CD4-positive, alpha-beta T cell treated with Interleukin-21 for 1 hour (primary cell): ENCODE data around the gene PTPRD.

Experiments used
- DNase-seq: peaks from one replicate; pipeline ENCODE4 v3.0.0-alpha.2; 2020

Gene PTPRD

DNA sequence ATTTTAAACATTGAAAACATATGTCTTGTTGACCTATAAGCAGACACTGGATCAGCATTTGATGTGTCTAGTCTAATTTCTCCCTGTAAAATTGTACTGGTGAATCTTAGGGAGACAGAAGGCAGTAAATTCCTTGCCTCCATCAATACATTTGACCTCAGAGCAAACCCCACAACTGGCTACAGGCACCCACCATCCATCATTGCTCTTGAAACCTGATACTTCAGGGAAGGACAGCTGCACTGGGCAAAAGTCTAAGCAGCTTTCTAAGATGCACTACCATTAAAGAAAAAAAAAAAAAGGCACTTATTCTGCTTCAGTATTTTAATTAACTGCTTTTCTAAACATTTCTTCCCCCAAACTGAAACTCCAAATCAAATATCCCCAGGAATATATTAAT, 1761.9 kb downstream of the PTPRD start:
- DNase-seq: no peak

DNA sequence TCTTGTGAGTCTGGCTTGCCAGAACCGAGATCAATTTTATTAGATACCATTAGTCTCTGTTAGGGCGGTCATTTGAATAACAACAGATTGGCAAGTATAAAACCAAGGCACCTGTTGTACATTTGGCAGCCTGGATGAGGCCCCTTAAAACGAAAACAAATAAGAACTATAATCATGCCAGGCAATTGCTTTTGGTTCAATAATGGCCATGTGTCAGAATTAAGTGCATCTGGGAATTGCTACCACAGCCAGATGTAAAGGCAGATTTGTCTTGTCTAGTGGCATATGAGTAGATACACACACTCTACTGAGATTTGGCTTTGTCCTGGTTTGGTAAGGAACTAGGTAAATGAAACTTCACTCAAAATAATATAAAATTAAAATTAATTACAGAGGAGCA, 1767.0 kb downstream of the PTPRD start:
- DNase-seq: no peak

DNA sequence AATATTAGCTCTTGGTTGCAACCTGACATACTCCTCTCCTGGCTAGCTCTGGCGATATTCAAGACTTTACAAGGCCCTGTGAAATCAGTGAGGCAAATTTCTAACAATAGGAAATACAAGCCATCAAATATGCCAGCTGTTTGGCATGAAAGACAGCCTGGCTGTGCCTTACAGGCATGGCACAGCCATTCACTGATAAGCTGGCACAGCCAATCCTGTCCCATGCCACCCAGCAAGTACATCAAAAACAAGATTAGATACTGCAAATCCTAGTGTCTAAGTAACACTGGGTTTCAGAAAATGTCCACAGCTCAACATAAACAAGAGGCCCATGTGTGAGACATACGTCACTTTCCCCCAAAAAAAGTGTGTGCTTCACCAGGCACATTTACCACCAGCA, 1767.4 kb downstream of the PTPRD start:
- no peak for DNase-seq

DNA sequence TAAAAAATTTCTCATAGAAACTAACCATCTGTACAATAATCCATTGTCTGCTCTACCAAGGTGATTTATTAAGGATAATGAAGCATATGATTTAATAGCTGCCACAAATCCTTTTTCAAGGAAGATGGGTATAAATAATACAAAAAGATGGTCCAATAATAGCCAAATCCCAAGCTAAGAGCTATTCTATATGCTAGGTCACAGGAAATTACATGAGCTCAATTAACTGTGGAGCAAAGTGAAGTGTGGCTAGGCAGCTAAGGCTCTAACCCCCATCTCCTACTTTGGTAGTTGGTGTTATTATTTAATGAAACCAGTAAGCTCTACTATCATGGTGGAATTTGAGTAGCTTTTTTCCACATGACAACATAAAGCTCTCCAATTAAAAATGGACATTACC, 1768.3 kb downstream of the PTPRD start:
- DNase-seq: no peak

- no peak for DNase-seq
Measured at GRCh38 chr9:8842402-8843193, 1770.2 kb downstream of the PTPRD start.

DNA sequence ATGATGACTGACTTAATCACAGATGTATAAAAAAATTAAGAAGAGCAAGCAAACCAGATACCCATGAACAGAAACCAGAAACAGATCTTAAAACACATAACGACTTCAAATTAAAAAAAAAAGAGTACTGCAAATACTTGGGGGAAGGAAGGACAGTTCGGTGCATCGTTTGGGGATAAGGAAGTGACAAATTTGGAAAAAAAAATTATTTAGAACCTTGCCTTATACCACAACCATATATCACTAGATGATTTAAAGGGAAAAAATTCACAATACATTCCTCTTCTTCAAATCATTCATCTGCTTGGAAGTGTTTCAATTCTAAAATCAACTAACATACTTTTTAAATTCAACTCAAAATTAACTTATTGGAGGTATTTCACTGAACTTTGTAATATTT, 1774.7 kb downstream of the PTPRD start:
- no peak for DNase-seq

DNA sequence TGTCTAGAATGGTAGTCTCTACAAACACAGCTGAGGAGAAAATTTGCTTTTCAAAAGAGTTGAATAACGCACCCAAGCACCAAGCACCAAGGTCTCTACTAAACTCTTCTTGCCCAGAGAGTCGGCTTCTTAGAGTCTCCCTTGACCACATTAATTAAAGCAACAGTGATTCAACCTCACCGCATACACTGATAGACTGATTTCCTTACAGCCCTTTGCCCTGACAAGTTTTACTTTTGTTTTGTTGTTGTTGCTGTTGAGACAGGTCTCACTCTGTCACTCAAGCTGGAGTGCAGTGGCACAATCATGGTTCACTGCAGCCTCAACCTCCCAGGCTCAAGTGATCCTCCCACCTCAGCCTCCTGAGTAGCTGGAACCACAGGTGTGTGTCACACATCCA, 1777.5 kb downstream of the PTPRD start:
- DNase-seq: no peak

- no peak for DNase-seq
Measured at GRCh38 chr9:8832955-8833354, 1779.8 kb downstream of the PTPRD start.

GRCh38 chr9:8832386-8832785, 1780.4 kb downstream of the PTPRD start:
- DNase-seq: no peak

DNA sequence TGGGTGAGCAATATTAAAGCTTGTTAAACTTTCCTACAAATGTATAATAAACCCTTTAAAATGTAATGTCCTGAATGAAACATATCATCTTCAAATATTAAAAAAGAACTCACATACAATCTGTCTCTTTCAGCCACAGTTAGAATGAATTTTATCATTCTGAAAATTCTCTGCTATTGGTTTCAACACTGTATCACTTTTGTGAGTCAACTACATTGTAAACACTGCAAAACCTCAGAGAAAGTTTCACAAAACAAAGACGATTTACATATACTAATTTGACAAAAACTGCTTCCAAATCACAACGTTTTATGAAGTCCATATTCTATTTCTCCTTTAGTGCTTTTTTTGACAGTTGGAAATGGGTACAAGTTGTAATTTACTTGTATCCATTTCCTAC, 1781.2 kb downstream of the PTPRD start:
- no peak for DNase-seq

DNA sequence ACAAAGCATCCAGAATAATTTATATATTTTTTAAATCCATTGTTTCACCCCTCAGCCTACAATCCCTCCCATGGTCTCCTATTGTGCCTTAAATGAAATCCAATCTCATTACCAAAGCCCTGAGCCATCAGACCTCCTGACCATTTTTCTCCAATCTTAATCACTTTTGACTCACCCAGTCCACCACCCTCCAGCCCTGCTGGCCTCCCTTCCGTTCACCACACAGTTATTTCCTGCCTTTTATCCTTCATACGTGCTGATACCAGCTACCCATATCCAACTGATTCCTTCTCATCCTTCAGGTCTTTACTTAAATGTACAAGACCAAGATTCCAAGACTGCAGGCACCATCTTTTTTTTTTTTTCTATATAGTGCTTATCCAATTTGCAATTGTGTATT, 1786.5 kb downstream of the PTPRD start:
- DNase-seq: no peak

DNA sequence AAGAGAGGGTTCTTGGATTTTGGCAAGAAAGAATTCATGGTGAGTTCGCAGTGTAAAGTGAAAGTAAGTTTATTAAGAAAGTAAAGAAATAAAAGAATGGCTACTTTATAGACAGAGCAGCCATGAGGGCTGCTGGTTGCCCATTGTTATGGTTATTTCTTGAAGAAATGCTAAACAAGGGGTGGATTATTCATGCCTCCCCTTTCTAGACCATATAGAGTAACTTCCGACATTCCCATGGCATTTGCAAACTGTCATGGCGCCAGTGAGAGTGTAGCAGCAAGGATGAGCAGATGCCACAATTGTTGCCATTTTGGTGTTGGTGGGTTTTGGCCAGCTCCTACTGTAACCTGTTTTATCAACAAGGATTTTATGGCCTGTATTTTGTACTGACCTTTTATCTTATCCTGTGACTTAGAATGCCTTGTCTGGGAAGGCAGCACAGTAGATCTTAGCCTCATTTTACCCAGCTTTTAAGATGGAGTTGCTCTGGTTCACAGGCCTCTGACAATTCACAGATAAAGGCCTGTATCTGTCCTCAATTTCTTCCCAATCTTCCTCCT, 1787.1 kb downstream of the PTPRD start:
- no peak for DNase-seq

DNA sequence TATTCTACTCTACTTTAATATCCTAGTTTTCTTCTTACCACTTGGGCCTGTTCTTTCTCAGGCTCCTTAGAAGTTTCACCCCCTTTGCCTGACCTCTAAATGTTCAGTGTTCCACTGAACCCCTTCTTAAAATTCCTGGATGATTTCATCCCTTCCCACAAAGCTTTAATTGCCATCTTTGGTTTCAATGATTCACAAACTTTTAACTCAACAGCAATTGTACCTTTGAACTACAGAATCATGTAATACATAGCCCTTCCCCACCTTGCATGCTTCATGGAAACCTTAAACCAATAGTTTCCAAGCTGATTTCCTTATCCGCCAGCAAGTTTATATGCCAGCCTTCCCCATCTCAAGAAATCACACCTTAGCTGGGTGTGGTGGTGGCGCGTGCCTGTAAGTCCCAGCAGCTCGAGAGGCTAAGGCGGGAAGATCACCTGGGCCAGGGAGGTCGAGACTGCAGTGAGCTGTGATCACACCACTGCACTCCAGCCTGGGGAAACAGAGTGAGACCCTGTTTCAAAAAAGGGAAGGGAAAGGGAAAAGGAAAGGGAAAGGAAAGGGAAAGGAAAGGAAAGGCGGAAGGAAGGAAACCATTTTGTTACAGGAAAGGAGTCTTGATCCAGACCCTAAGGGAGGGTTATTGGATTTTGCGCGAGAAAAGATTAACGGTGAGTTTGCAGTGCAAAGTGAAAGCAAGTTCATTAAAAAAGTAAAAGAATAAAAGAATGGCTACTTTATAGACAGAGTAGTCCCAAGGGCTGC, 1789.5 kb downstream of the PTPRD start:
- no peak for DNase-seq

- DNase-seq: no peak
Measured at GRCh38 chr9:8822667-8823025, 1790.2 kb downstream of the PTPRD start.

GRCh38 chr9:8821910-8822666, 1790.7 kb downstream of the PTPRD start:
- no peak for DNase-seq

GRCh38 chr9:8817335-8817734, 1795.5 kb downstream of the PTPRD start:
- DNase-seq: no peak

GRCh38 chr9:8816361-8816760, 1796.4 kb downstream of the PTPRD start:
- DNase-seq: no peak

- no peak for DNase-seq
Measured at GRCh38 chr9:8815931-8816330, 1796.9 kb downstream of the PTPRD start.

GRCh38 chr9:8815219-8815618, 1797.6 kb downstream of the PTPRD start:
- no peak for DNase-seq

- no peak for DNase-seq
Measured at GRCh38 chr9:8812888-8813287, 1799.9 kb downstream of the PTPRD start.

- no peak for DNase-seq
Measured at GRCh38 chr9:8809741-8810140, 1803.1 kb downstream of the PTPRD start.

DNA sequence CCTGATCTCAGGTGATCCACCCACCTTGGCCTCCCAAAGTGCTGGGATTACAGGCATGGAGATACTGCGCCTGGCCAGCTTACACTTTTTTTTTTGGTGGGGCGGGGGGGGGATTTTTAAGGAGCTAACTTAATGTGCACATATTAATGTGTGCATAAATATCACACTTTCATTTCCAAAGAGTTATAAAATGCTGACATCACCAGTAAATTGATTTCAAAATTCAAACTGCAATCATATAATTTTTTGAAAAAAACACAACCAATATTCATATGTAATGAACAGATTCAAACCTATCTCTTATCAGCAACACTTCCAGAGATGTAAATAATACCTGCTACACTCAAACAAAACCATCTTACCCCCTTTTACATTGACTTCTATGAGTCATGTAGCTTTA, 1806.7 kb downstream of the PTPRD start:
- no peak for DNase-seq

DNA sequence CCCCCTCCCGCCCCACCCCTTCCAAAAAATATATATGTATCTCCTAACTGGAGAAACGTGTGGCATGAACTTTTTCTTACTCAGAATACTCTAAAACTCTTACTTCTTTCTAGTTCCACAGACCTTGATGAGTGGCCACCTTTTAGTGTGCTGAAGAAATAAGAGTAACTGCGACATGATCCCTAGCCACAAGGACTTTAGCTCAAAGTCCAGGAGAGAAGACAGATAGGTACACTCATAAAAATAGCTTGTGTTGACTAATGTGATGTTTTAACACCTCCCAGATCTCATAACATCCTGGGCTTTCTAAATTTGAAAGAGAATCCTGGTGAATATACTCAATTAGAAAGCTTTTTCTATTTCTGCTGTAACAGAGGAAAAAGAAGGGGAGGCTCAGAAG, 1808.2 kb downstream of the PTPRD start:
- no peak for DNase-seq

- no peak for DNase-seq
Measured at GRCh38 chr9:8802242-8802641, 1810.6 kb downstream of the PTPRD start.
